HG03439 (cell line): Measurements from ENCODE around the gene HORMAD2.

ENCODE experiments used
- ATAC-seq: cut with Tn5 transposase; IDR thresholded peaks from one replicate; pipeline ENCODE4 v1.9.1; 2021; ENCODE audit warnings: mild to moderate bottlenecking, moderate library complexity; ENCODE audit not compliant: unreplicated experiment

HORMAD2 gene

DNA sequence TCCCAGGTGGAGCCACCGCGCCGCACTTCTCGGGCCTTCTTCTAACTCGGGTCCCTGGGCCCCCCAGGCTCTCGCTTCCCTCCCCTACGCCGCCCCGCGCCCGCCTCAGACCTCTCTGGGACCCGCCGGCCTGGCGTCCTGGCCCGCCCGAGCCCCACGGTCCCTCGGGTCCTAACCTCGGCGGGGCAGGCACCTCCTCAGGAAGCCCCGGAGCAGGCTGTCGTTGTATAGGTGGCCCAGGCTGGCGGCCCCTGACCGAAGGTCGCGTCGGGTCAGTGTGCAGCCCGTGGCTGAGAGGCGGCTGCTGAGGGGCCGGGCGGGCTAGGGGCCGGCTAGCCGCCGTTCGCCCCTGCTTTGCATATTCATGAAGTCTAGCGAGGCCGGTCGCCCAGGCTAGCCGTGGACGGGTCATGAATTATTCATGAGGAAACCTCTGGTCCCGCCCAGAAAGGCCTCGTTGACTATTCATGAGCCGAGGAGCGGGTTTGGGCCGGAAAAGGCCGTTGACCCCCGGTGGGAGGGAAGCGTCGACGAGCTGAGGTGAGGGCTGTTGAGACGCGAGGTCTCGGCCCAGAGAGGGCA lies at the start of gene HORMAD2:
HORMAD2 (plus strand) TSS at position 513 of the 582 bp plus-strand sequence. CDS start 13,489 bp downstream, outside the sequence.
- ATAC-seq = no peak

- no peak for ATAC-seq
Measured at GRCh38 chr22:30031328-30031727, 48.9 kb upstream of the HORMAD2 start.

DNA sequence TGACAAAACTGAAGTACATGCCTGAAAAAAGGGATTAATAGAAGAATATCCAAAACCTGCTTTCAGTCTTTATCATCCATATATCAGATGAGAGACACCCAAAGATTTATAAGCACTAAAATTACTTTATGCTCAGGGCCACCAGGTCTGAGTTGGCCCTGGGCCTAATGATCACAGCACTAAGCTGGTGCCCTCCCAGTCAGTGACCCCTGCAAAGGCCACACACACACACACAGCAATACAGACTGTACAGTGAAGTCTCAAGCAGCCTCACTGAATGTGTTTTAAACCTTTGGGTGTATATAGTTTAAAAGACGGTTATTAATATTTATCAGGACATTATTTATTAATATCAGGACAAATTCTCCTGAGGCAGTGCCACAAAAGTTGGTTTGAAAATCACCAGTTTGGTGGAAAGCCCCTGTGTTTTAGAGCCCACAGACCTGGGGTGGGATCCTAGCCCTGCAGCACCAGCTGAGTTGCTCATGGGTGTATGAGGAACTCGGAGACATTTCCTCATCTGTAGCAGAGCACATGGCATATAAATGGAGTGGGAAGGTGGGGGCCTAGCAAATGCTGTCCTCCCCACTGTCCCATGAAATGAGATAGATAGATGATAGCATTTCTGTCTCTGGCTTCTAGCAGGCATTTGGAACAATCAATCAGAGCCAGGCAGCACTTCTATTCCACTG lies 48.4 kb upstream of the HORMAD2 start:
- ATAC-seq = no peak

DNA sequence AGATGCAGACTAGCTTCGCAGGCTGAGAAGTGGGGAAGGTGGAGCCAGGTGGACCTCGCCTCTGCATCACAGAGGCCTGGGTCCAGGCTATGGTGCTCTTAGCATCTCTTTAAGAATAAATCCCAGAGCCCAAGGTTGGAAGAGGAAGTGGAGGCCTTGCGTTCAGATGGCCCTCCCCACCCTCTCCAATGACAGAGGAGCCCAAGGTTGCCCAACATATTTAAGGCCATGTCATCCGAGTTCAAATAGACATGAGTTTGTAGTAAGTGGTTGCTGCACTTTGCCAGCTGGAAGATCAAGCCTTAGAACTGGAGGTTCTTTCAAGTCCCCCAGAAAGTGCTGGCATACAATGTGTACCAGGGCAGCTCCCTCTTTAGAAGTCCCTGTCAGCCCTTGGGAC lies 47.1 kb upstream of the HORMAD2 start:
- no peak for ATAC-seq

- no peak for ATAC-seq
Measured at GRCh38 chr22:30033901-30034300, 46.4 kb upstream of the HORMAD2 start.

DNA sequence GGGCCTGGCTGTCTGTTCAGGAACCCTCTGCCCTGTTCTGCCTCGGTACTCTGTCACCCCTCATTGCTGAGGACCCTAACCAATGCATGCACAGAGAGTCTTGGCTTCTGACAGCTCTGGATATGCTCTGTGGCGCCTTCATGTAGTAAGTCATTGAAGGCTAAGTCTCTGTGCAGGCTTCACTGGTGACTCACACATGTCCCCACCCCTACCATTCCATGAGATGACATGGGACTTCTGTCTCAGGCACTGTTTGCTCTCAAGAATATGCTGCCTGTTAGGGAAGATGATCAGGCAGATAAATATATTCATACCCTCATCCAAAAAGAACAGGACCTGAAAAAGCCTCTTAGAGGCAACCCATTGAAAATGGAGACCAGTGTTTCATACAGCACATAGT lies 43.6 kb upstream of the HORMAD2 start:
- no peak for ATAC-seq

DNA sequence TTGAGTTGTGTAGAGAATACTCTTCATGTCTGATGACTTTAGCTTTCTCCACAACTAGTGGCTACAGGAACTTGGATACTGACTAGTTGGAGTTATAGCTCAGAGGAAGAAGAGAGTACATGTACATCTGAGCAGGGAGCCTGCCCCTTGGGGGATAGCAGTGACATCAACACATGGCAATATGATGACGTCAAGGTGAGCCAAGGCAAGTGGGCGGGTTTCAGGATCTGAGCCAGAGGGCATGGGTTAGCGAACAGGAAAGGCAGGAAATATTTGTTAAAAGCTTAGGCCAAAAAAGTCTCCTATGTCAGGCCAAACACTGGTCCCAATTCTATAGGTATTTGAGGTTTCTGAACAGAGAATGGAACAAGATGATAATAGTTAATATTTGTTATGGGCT lies 42.0 kb upstream of the HORMAD2 start:
- ATAC-seq = no peak

DNA sequence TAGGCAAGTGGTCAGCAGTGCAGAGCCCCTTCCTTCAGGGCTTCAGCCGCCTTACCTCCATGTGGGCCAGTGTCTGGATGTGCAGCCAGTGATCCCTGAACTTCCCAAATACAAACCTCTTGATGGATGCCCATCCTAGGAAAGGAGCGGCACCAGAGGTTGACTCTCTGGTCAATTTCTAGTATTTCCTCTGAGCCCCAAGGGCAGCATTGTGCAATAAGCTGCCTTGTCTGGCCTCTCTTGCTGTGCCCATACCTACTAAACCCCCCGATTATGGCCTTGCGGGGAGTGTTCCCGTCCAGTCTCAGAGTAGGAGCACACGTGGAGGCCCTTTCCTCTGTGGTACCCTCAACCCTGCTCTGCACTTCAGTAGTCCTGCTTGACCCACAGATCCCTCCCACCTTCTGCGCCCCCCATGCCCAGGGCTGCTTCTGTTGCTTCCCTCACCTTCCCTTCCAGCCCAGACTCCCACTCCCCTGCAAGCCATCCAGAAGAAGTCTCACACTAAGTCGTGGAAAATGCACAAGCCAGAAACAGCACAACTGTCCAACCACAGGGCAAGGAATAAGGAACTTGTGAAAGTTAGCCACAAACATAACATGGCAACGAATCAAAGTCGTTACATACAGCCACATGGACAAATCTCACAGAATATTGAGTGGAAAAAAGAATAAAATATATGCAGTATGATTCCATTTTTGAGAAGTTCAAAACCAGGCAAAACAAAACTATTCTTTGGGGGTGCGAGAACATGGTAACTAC lies 39.6 kb upstream of the HORMAD2 start:
- no peak for ATAC-seq

GRCh38 chr22:30041475-30041874 lies 38.8 kb upstream of the HORMAD2 start:
- ATAC-seq = no peak

- no peak for ATAC-seq
Measured at GRCh38 chr22:30041881-30042280, 38.4 kb upstream of the HORMAD2 start.

GRCh38 chr22:30043161-30043560 lies 37.1 kb upstream of the HORMAD2 start:
- ATAC-seq = no peak

DNA sequence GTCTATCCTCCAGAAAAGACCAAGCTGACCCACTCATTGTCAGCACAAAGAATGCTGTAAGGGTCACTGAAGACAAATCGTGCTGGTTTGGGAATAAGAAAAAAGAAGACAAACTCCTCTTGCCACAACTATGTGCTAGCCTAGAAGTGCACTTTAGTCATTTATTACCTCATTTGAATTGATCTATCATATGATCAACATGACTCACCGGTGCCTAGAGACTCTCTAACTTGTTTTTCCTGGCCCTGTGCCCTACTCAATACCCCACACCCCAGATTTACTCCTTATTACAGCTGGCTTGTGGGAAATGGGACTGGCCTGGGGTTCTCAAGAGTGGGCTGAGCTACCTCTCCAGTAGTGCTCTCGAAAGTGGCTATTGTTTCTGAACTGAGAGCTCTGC lies 35.9 kb upstream of the HORMAD2 start:
- ATAC-seq = no peak

DNA sequence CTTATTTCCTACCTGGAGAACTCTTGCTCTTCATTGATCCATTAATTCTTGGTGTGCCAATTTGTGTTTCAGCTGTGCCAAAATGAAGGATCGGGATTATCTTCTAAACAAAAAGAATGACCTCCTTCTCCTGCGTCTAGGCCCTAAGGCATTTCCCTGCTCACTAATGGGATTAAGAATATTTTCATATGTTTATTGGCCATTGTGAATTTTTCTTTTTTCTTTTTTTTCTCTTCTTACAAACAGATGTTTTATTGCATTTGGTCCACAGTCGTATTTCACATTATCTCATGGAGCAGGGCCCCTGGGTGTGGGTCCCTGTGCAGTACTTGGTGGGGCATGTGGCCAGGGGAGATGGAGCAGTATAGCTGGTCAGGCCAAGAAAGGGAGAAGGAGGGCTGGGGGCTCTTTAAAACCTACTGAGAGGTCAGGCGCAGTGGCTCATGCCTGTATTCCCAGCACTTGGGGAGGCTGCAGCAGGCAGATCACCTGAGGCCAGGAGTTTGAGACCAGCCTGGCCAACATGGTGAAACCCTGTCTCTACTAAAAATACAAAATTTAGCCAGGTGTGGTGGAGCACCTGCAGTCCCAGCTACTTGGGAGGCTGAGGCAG lies 35.3 kb upstream of the HORMAD2 start:
- no peak for ATAC-seq

DNA sequence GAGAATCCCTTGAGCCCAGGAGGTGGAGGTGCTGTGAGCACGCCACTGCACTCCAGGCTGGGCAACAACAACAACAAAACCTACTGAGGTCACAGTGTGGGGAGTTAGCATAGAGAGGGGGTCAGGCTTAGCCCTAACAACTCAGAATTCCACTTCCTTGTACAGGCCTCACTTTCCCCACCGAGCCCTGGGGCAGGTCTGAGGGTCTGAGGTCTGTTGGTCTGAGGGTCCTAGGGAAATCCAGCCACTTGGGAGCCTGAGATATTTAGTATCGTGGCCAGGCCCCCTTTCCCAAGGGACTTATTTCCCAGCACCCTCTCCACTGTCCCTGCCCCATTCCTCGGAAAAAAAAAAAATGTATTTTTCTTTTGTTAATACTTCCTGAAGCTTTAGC lies 34.8 kb upstream of the HORMAD2 start:
- no peak for ATAC-seq

GRCh38 chr22:30045901-30046715 lies 34.2 kb upstream of the HORMAD2 start:
- no peak for ATAC-seq

- ATAC-seq = no peak
Measured at GRCh38 chr22:30046716-30047363, 33.4 kb upstream of the HORMAD2 start.

DNA sequence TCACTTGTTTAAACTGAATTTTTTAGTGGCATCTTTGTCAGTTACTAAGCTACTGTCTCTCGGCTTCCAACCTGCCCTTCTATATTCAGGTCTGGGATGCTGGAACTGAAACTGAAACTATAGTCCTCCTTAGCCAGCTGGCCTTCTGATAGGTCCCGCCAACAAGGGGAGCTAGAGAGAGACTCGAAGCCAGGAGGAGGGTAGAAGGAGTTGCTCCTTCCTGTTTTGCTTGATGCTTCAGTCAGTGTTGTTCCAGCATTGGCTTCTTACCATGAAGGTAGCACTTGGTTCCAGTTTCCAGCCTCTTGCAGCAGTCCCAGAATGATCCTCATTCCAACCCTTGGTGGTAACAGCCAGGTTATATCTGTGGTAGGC lies 32.9 kb upstream of the HORMAD2 start:
- ATAC-seq = no peak

DNA sequence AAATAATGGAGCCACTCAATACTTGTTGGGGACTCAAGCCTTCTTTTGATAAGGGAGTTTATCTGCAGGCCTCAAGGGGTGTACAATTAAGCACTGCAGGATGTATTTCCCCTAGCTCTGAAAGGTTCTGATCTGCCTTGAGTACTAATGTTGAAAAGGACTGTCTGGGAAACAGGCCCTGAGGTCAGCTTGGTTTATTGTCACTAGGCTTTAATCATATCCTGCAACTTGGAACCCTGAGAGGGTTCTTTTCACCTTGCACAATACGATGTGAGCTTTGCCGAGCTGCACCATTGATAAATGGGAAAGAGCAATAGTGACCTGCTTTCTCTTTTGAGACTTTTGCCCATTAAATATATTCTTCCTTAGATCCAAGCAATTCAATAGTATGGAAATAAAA lies 31.6 kb upstream of the HORMAD2 start:
- no peak for ATAC-seq

GRCh38 chr22:30054067-30054763 lies 26.0 kb upstream of the HORMAD2 start:
- ATAC-seq = no peak

GRCh38 chr22:30054764-30055069 lies 25.5 kb upstream of the HORMAD2 start:
- ATAC-seq = no peak
